NCI-H1092 (cell line): ENCODE results near the gene HTR1E.
"Not testable (repeated sequence)": the region's sequence is repeated elsewhere in the genome, so short reads cannot be mapped to it uniquely, and the experiment has no call there.

ENCODE experiments used
- DNase-seq: peaks from one replicate; lab custom pipeline; 2025; lab: John Stamatoyannopoulos, UW

Gene HTR1E

DNA sequence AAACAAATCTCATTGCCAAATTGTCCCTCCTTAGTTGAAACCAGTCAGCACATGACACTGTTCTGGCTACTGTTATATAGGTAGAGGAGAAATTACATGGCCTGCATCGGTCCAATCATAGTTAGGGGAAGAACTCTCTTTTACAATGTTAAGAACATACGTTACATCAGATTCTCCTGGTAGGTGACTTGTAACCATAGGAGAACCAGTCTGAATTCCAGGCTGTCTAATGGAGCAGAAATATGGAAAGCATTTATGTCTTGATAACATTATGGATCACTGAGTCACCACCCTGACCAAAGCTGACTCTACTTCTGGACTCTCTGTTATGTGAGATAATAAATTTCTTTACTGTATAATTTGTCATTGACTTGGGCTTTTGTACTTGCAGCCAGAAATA, 40.9 kb downstream of the HTR1E start:
- no peak for DNase-seq

DNA sequence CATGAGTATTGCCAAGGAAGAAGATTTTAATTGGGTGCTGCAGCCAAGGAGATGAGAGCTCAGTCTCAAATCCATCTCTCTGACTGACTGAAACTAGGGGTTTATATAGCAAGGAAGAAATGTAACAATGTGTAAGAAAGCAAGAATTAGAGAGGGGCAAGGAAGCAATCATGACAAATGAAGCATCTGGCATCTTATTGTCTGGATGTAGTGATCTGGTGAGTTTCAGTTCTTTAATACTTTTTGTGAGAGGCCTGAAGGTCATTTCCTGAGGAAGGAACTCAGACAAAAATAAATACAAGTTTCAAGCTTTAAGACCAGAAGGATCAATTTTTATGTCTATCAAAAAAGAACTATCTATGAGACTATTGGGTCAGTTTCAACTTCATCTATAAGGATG, 64.2 kb downstream of the HTR1E start:
- DNase-seq = no peak

DNA sequence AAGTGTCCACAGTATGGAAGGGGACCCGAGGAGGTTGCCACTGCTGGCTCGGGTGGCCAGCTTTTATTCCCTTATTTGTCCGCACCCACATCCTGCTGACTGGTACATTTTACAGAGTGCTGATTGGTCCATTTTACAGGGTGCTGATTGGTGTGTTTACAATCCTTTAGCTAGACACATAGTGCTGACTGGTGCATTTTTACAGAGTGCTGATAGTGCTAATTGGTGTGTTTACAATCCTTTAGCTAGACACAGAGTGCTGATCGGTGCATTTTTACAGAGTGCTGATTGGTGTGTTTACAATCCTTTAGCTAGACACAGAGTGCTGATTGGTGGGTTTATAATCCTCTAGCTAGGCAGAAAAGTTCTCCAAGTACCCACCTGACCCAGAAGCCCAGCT, 65.1 kb downstream of the HTR1E start:
- DNase-seq = not testable (repeated sequence)

DNA sequence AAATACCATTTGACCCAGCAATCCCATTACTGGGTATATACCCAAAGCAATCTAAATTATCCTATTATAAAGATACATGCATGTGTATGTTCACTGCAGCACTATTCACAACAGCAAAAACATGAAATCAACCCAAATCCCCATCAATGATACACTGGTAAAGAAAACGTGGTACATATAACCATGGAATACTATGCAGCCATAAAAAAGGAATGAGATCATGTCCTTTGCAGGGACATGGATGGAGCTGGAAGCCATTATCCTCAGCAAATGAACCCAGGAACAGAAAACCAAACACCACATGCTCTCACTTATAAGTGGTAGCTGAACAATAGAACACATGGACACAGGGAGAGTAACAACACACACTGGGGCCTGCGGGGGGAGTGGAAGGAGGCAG, 69.2 kb downstream of the HTR1E start:
- not testable (repeated sequence) for DNase-seq

DNA sequence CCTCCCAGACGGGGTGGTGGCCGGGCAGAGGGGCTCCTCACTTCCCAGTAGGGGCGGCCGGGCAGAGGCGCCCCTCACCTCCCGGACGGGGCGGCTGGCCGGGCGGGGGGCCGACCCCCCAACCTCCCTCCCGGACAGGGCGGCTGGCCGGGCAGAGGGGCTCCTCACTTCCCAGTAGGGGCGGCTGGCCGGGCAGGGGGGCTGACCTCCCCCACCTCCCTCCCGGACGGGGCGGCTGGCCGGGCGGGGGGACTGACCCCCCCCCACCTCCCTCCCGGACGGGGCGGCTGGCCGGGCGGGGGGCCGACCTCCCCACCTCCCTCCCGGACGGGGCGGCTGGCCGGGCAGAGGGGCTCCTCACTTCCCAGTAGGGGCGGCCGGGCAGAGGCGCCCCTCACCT, 72.3 kb downstream of the HTR1E start:
- not testable (repeated sequence) for DNase-seq

DNA sequence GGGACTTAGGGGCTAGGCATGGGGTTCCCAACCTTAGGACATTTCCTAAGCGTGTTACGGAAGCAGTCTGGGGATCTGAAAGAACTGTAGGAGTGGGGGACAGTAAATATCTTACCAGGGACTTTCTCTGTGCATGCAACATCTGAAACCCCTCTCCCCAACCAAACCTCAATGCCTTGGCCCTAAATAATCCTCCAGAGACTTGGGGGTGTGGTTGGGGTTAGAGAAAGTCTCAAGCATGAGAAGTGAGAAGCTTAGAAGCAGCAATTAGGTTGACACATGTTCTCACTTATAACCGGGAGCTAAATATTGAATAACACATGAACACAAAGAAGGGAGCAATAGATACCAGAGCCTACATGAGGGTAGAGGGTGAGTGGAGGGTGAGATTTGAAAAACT, 74.7 kb downstream of the HTR1E start:
- no peak for DNase-seq

DNA sequence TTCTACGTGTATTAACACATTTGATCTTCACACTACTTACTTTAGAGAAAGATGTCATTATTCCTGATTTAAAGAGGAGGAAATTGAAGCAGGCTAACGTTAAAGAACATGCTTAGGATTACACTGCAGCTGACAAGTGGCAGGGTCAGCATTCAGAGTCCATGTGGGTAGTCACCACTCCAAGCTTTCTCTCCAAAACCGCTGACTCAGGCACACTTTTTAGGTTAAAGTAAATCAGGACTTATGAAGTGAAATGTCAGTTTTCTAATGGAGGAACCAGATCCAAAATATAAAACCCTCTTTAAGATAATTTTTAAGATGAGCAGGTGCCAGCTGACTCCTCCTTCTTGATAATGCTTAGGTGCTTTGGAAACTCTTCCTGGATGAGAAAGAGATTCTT, 75.4 kb downstream of the HTR1E start:
- no peak for DNase-seq

DNA sequence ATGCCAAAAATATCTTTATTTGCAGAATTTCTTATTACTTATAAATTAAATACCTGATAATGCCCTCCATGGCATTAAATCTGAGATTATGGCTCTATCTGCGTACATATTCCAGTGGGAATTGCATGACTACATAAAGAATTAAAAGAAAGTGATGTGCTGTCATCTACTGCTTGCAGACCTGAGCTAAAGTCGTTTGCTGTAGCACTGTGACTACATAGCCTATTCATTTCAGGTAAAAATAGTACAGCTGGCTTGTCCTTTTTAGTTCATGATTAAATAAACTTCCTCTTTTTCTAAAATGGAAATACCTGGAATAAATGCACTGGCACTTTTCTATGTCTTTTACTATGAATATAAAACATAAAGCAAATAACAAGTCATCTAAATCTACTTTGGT, 79.4 kb downstream of the HTR1E start:
- no peak for DNase-seq

DNA sequence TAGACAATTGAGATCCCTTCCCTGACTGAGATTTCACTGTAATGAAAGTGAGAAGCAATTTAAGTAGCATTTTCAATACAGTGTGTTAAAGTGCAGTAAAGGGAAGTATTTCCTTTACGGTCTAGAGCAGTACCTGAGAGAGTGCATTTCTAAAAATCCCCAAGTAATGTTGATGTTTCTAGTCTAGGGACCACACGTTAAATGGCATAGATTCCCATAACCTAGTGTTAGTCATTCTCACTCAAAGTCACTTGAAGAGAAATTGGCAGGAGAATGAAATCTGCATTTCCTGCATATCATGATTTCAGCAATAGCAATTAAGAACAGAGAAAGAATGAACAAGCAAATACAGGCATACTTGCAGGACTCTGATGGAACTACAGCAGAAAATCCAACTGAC, 89.7 kb downstream of the HTR1E start:
- no peak for DNase-seq

DNA sequence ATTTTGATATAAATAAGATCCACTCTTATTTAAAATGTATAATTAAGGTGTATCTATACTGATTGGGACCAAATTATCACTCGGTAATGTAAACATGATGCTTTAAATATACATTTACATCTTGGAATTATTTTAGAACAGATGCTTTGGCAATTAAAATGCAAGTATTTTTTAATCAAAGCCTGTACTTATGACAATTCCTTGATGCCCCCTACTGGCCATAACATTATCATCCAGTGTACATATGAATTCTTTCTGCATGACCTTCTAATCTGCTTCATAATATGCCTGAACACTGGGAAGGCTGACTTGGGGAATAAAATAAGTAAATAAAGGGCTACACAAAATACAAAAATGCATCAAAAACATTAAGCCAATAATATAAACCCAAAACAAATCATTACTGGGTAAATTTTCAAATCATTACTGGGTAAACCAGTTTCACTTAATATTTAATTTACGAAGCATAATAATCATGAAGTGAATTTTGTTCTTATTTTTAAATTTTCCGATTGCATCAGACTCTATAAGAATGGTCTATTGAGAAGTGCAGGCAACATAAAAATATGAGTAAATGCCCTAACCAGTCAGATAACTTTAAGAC, 92.5 kb downstream of the HTR1E start:
- DNase-seq = no peak

DNA sequence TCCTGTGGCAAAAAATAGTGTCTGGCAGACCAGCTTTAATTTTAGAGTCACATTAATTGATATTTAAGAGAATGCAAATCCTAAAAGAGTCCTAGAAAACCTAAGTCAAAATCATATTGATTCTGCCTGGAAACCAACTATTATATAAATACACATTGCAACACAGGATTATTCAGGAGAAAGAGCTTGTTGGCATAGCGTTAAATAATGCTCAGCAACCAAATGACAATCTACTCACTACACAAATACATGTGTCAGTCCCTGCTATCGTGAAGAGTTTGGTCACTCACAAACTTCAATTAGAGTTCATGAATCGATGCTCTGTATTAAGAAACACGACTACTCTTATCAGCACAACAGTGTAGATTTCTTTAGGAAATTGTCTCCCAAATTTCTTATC, 103.4 kb downstream of the HTR1E start:
- no peak for DNase-seq

DNA sequence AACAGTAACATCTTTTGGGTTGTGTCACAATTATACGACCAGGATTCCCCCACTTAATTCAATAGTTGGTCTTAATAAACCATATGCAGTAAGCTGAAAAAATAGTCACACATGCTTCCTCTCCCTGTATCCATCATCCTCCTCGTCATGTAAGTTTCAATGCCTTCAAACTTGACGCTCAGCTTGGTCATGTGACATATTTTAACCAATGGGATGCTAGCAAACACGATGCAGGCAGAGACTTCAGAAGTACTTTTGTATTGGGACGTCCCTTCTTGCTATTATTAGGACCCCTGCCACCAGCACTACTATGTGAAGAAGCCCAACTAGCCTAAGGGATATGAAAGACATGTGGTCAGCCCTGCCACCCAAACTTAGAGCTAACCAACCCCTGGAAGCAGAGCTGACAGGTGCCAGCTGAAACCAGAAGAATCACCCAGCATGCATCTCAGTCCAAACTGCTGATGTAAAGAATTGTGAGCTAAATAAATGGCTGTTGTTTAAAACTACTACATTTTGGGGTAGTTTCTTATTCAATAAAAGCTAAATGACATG, 108.3 kb downstream of the HTR1E start:
- no peak for DNase-seq

DNA sequence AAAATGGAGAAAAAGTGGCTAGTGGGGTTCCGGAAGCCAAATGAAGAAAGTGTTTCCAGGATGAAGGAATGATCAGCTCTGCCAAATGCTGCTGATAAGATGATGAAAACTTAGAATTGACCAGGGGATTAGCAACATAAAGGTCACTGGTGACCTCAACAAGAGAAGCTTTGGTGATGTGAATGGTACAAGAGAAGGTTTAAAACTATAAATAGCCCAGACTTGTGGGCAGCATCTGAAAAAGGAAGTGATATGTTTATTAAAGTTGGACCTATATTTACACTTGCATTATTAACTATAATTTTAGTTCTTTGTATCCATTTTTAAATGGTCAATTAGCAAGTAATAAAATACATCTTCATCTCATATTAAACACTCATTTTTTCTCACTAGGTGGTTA, 112.5 kb downstream of the HTR1E start:
- DNase-seq = no peak

DNA sequence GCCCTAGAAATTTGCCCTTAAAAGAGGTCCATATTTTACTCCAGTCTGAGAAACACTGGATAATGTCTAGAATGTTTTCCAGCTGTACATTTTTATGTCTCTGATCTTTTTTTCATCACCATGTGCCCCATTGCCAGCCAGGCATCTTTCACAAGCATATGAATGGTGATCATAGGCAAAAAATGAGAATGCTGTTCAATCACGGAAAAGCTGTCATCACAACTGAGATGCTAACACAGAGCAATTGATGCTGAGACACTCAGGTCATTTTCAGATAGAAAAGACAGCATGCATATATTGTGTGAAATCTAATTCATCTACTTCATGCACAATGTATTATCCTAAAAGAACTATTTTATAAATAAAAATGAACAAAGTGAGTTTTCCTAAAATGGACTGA, 116.0 kb downstream of the HTR1E start:
- DNase-seq = no peak

DNA sequence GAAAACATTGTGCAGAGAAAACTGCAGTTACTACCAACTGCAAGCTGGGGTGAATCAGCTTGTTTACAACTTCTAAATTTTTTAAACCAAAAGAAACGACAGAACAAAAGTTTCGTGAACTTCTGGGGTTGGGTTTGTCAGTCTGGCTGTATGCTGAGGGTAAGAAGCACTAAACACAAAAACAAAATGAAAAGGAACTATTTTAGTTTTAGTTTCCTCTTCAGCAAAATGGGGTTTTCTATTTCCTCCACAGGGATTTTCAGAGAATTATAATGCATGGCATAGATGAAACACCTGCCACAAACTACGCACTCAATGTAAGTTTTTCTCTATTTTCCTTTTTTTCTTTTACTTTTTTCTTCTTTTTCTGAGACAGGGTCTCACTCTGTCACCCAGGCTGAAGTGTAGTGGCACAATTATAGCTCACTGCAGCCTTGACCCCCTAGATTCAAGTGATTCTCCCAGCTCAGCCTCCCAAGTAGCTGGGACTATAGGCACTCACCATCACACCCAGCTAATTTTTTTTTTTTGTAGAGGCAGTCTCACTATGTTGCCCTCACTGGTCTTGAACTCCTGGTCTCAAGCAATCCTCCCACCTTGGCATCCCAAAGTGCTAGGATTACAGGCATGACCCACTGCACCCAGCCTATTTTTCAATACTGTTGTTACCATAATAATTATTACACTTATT, 117.0 kb downstream of the HTR1E start:
- DNase-seq = no peak

DNA sequence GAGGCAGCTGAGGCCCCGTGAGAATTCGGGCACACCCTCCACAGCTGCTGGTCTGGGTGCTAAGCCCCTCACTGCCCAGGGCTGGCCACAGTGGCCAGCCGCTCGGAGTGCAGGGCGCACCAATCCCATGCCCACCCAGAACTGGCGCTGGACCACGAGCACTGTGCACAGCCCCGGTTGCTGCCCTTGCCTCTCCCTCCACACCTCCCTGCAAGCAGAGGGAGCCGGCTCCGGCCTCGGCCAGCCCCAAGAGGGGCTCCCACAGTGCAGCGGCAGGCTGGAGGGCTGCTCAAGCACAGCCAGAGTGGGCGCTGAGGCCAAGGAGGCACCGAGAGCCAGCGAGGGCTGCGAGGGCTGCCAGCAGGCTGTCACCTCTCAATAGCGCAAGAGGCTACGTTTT, 122.6 kb downstream of the HTR1E start:
- no peak for DNase-seq

DNA sequence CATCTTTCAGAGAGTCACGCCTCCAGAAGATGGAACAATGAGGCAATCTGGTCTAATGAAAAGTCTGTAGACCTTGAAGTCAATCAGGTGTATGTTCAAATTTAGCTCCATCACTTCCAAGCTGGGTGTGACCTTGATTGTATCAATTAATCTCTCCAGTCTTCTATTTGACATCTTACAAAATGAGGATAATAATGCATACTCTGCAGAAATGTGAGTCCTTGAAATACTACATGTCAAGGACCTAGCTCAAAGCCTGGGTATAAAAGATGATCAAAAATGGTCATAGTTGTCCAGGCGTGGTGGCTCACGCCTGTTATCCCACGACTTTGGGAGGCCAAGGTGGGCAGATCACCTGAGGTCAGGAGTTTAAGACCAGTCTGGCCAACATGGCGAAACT, 127.8 kb downstream of the HTR1E start:
- no peak for DNase-seq
